CD4-positive, alpha-beta T cell (primary cell): Measurements from ENCODE around the gene CDK11B. TPM values are rescaled to one million over a fixed set of nuclear protein-coding genes. Genes with fewer than 3 reads are reported as not detected.
A peak's percentile ranks its signal among the peaks of the same experiment; 100 is the strongest.
"Not testable (repeated sequence)": the region's sequence is repeated elsewhere in the genome, so short reads cannot be mapped to it uniquely, and the experiment has no call there.

Source experiments
- ATAC-seq: fragments of 200-7000 bp; cut with Tn5 transposase; one replicate; pipeline ENCODE4 v1.10.0; 2022; ENCODE audit warnings: mild to moderate bottlenecking; ENCODE audit not compliant: poor library complexity
- CTCF ChIA-PET: fragments of 350-600 bp; sonication (Branson Sonifier 250); formaldehyde crosslinking; loops from one replicate; lab custom pipeline; 2021; ENCODE audit warnings: antibody characterized with exemption, inconsistent platforms; lab: Charles Lee
- POLR2A ChIA-PET: fragments of 350-600 bp; sonication (Branson Sonifier 250); formaldehyde crosslinking; loops from one replicate; lab custom pipeline; 2021; ENCODE audit warnings: antibody characterized with exemption, inconsistent platforms; lab: Charles Lee
- DNase-seq, 14 experiments: peaks; one replicate each; pipeline ENCODE4 v3.0.0-alpha.2; 2013 to 2020; ENCODE audit warnings: mixed read lengths in 2 of 14
- H3K27ac ChIP-seq, 2 donors: one replicate each; pipeline versions ENCODE4 v1.5.1 to v1.7.0; 2013; ENCODE audit warnings: low read length in 2 of 2, low read depth in 1 of 2, mild to moderate bottlenecking in 1 of 2
- H3K27me3 ChIP-seq, 2 experiments: 1 replicate in 1 of 2; 2 replicates in 1 of 2; pipeline versions ENCODE4 v1.6.1 to v1.7.0; 2013; ENCODE audit warnings: low read length in 2 of 2, control low read depth in 1 of 2, mild to moderate bottlenecking in 1 of 2, moderate library complexity in 1 of 2; ENCODE audit not compliant: insufficient read depth in 2 of 2, control insufficient read depth in 1 of 2
- H3K36me3 ChIP-seq: one replicate; pipeline ENCODE4 v1.6.1; 2013; ENCODE audit warnings: low read length, control low read depth; ENCODE audit not compliant: insufficient read depth
- H3K4me1 ChIP-seq: one replicate; pipeline ENCODE4 v1.6.1; 2013; ENCODE audit warnings: low read length, control low read depth; ENCODE audit not compliant: insufficient read depth
- H3K4me3 ChIP-seq: one replicate; pipeline ENCODE4 v1.5.1; 2013; ENCODE audit warnings: mild to moderate bottlenecking, low read length, moderate library complexity
- H3K9me3 ChIP-seq, 2 experiments: 1 replicate in 1 of 2; 2 replicates in 1 of 2; pipeline versions ENCODE4 v1.6.1 to v1.7.0; 2013; ENCODE audit warnings: low read length in 2 of 2, mild to moderate bottlenecking in 2 of 2, control low read depth in 1 of 2, moderate library complexity in 1 of 2; ENCODE audit not compliant: control insufficient read depth in 1 of 2, insufficient read depth in 1 of 2
- H3K27ac Mint-ChIP-seq: one replicate; pipeline ENCODE4 v1.8.0; 2020; ENCODE audit warnings: mixed read lengths
- H3K27me3 Mint-ChIP-seq: one replicate; pipeline ENCODE4 v1.8.0; 2021; ENCODE audit warnings: mixed read lengths
- H3K36me3 Mint-ChIP-seq: one replicate; pipeline ENCODE4 v1.8.0; 2021; ENCODE audit warnings: low read depth, mixed read lengths
- H3K4me1 Mint-ChIP-seq: one replicate; pipeline ENCODE4 v1.8.0; 2021; ENCODE audit warnings: low read depth, mixed read lengths
- H3K4me3 Mint-ChIP-seq: one replicate; pipeline ENCODE4 v1.8.0; 2020; ENCODE audit warnings: mild to moderate bottlenecking, mixed read lengths
- H3K9me3 Mint-ChIP-seq: one replicate; pipeline ENCODE4 v1.8.0; 2020; ENCODE audit warnings: mixed read lengths
- intact Hi-C, 2 experiments: fragments of 100-400 bp; cut with DNase I in 1 of 2; cut with micrococcal nuclease in 1 of 2; formaldehyde crosslinking; loops; one replicate each; pipeline versions ENCODE4 v1.15.1 to v1.9.0; 2023 to 2025; cut with DNase I, micrococcal nuclease
- total RNA-seq, 174 experiments: library from RNA in 2 of 174; stranded (reverse) in 2 of 174; gene quantifications; one replicate each; pipeline ENCODE4 v1.2.3 and lab custom pipeline; 2021 to 2026

CDK11B gene
- total RNA-seq, 2 experiments from 2014 or later = 49.8 to 52.0 TPM

DNA sequence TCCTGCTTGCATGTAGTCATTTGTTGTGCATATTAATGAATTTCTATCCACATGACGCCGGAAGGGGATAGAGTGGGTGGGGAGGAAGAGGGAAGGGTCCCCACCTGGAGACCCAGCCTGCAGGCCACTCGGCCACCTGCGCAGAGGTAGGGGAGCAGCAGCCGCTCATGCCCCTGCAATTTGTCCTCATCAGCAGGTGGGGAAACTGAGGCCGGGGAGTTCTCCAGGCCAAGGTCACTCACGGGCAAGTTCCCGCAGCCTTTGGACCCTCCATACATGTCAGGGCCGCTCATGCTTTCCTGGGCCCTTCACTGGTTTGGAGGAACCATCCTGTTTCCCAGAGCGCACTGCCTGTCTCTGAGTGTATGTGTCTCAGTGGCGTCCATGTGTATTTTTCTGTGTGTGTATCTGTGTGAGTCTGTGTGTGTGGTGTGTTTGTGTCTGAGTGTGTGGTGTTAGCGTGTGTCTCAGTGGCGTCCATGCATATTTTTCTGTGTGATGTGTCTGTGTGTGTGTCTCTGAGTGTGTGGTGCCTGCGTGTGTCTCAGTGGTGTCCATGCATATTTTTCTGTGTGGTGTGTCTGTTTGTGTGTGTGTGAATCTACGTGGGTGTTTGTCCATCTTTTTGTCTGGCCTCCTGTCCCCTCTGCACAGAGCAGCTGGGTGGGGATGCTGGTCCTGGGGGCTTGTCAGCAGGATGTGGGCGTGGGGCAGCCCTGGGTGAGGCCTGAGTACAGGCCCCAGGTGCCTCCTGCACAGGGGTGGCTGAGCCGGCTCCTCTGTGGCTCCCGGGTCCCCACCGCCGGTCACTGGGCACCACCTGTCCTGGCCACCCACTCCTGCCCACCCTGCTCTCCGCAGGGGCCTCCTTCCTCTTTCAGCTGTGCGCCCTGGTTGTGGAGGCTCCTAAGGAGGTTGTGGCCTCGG is 37.9 kb upstream of the CDK11B start:
- H3K27me3 Mint-ChIP-seq, H3K27ac Mint-ChIP-seq, ATAC-seq, POLR2A ChIA-PET, H3K9me3 ChIP-seq, H3K27me3 ChIP-seq, H3K36me3 ChIP-seq, H3K4me3 ChIP-seq, H3K9me3 Mint-ChIP-seq, H3K27ac ChIP-seq, H3K4me1 ChIP-seq, H3K4me1 Mint-ChIP-seq, H3K36me3 Mint-ChIP-seq, CTCF ChIA-PET, DNase-seq: not testable (repeated sequence)
- peak overlapping the region; percentile 1 for H3K4me3 Mint-ChIP-seq
- intact Hi-C loops = loop anchor here in 1 of 2 experiments (10.0 kb wide), 1 partner anchor 48 kb away; no protein-coding TSS in a partner anchor

DNA sequence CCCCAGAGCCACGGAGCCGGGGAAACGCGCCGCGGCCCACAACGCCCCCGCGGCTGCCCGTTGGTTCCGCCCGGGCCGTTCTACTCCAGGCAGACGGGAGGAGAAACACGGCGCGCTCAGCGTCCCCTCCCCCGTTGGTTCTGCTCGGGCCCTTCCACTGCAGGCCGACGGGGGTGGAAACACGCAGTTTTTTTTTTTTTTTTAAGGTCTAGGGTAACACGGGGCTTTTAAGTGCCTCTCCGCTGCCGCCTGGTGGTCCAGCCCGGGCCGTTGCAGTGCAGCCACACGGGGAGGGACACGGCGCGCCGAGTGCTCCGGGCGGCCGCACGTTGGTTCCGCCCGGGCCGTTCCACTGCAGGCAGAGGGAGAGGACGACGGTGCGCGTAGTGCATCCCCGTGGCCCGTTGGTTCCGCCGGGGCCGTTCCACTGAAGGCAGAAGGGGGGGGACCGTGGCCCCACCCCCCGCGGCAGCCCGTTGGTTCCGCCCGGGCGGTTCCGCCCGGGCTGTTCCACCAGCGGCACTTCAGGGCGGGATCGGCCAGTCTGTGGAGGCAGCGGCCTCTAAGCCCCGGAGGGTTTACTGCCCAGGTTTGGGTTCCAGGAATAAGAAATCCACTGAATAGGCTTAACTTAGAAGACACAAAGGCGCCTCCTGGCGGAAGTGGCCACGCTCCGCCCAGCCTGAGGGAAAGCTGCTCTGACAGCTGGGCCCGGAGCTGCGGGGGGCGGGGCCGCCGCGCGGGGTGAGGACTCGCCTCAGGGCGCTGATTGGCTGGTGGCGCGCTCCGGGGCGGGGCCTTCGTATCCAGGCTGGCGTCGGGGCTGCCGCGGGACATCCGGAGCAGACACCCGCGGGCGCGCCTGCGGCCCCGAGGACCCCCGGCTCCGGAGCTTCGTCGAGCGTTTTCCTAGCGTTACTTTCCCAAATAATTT is 34.2 kb upstream of the CDK11B start, which contains the start of gene SLC35E2B:
Gene SLC35E2B (minus strand): TSS at position 82 of the 934 bp plus-strand sequence. CDS start 16,096 bp downstream, outside the sequence.
- peak; percentile 69 for ATAC-seq
- peak within 1 kb of the TSS; percentile 79 to 88 for H3K27ac ChIP-seq
- peaks cover 11% of the 10 kb centered on the region for H3K4me1 ChIP-seq
- Mint-ChIP-seq H3K27ac (peak within 1 kb of the TSS; percentile 94), H3K4me3 (peak within 1 kb of the TSS; percentile 92), H3K36me3 (peaks cover 11% of the 10 kb centered on the region)
- H3K27me3 ChIP-seq, H3K4me1 Mint-ChIP-seq, H3K36me3 ChIP-seq, H3K27me3 Mint-ChIP-seq, H3K9me3 ChIP-seq, H3K9me3 Mint-ChIP-seq, CTCF ChIA-PET: not testable (repeated sequence)
- DNase-seq = peak; percentile 72 to 97 (median 95)
- POLR2A ChIA-PET = interaction anchor here (0.6 kb wide), 1 partner anchor 63 kb away, joined by 3 read pairs; no protein-coding TSS in a partner anchor
- intact Hi-C loops = loop anchor here in 1 of 2 experiments (10.0 kb wide), 1 partner anchor 52 kb away; no protein-coding TSS in a partner anchor
- peak within 1 kb of the TSS; percentile 53 for H3K4me3 ChIP-seq

DNA sequence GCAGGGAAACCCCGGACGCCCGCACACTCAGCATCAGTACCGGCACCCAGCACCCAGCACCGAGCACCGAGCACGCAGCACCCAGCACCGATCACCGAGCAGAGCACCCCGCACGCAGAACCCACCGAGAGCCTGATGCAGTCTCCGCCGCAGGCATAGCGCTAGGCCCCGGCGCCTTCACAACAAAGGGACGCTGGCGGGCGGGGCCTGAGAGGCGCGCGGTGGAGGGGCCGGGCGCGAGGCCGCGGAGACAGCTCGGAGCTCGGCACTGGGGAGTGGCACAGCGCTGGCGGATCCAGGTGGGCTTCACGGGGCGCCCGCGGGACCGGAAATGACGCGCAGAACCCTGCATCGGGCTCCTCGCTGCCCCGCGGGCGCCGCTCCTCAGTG is 33.5 kb upstream of the CDK11B start:
- peak overlapping the region; percentile 92 for H3K4me3 Mint-ChIP-seq
- CTCF ChIA-PET, H3K36me3 ChIP-seq, H3K9me3 ChIP-seq, H3K27me3 ChIP-seq, H3K27me3 Mint-ChIP-seq, H3K9me3 Mint-ChIP-seq: not testable (repeated sequence)
- intact Hi-C loops = loop anchor here in 1 of 2 experiments (10.0 kb wide), 1 partner anchor 52 kb away; no protein-coding TSS in a partner anchor
- Histone ChIP-seq H3K27ac (peak overlapping the region; percentile 60 to 79), H3K4me1 (peaks cover 14% of the 10 kb centered on the region), H3K4me3 (peak overlapping the region; percentile 53)
- ATAC-seq (peak; percentile 50), DNase-seq (peak in 13 of 14 experiments; percentile 27 to 87 (median 79))
- POLR2A ChIA-PET = interaction anchor here (0.6 kb wide), 1 partner anchor 63 kb away, joined by 3 read pairs; no protein-coding TSS in a partner anchor
- H3K27ac Mint-ChIP-seq = peak overlapping the region; percentile 94
- peaks cover 12% of the 10 kb centered on the region for H3K4me1 Mint-ChIP-seq
- peaks cover 14% of the 10 kb centered on the region for H3K36me3 Mint-ChIP-seq

DNA sequence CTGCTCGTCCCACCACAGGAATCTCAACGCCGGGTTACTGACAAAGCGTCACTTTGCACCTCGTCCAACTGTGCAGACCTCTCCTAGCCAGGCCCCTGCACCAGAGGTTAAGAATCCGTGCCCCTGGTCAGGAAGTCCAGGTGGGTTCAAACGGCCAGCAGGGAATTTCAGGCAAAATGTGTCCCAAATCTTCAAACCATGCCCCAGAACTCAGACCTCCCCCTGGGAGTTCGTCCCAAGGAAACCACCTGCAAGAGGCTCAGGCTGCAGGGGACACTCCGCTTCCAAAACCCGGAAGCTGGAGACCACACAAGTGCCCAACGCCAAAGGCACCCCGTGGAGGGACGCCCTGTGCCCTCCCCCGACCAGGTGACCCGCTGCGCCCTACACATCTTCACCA is 32.6 kb upstream of the CDK11B start:
- H3K27ac Mint-ChIP-seq, H3K27me3 Mint-ChIP-seq, H3K9me3 Mint-ChIP-seq, CTCF ChIA-PET, H3K4me3 Mint-ChIP-seq, DNase-seq, H3K27ac ChIP-seq, ATAC-seq, H3K9me3 ChIP-seq, H3K27me3 ChIP-seq, H3K36me3 ChIP-seq, POLR2A ChIA-PET: not testable (repeated sequence)
- intact Hi-C loops = loop anchor here in 1 of 2 experiments (10.0 kb wide), 1 partner anchor 53 kb away; no protein-coding TSS in a partner anchor
- H3K4me3 ChIP-seq = peak overlapping the region; percentile 34
- Mint-ChIP-seq H3K4me1 (peaks cover 12% of the 10 kb centered on the region), H3K36me3 (peaks cover 14% of the 10 kb centered on the region)
- peaks cover 14% of the 10 kb centered on the region for H3K4me1 ChIP-seq

DNA sequence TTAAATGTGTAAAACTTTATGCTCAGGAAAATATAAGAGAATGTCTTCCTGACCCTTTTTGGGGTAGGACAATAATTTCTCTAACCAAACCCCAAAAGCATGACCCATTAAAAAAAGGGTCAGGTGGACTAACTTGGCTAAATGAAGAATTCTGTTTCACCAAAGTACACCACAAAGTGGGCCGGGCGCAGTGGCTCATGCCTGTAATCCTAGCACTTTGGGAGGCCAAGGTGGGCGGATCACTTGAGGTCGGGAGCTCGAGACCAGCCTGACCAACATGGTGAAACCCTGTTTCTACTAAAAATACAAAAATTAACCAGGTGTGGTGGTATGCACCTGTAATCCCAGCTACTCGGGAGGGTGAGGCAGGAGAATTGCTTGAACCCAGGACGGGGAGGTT is 30.7 kb upstream of the CDK11B start:
- H3K27me3 ChIP-seq, H3K27me3 Mint-ChIP-seq, H3K27ac Mint-ChIP-seq, DNase-seq, H3K27ac ChIP-seq, CTCF ChIA-PET, H3K9me3 ChIP-seq, H3K9me3 Mint-ChIP-seq, ATAC-seq, H3K4me3 ChIP-seq, intact Hi-C loops, H3K36me3 ChIP-seq, POLR2A ChIA-PET: not testable (repeated sequence)
- peaks cover 20% of the 10 kb centered on the region for H3K4me1 ChIP-seq
- H3K36me3 Mint-ChIP-seq = peaks cover 18% of the 10 kb centered on the region
- H3K4me3 Mint-ChIP-seq = peak overlapping the region; percentile 51
- peaks cover 12% of the 10 kb centered on the region for H3K4me1 Mint-ChIP-seq
